ENCODE data around the gene SMYD2.

SMYD2 gene

GRCh38 chr1:214280386-214281020 lies 456 bp upstream of the SMYD2 start:
- no peak for TF ChIP-seq CTCF (conservative IDR thresholded peaks at IDR 0.05; ENCODE audit: low read depth, low read length)
- H3K4me3 ChIP-seq (ENCODE audit: low read depth, low read length): peak overlapping the region; percentile 87
- DNase-seq (ENCODE audit: low read depth): peak; percentile 60

GRCh38 chr1:214281720-214282629 lies 1.0 kb downstream of the SMYD2 start:
- peak; percentile 70 for DNase-seq (ENCODE audit: low read depth)
- TF ChIP-seq CTCF (conservative IDR thresholded peaks at IDR 0.05; ENCODE audit: low read depth, low read length): no peak
- peak overlapping the region; percentile 87 for H3K4me3 ChIP-seq (ENCODE audit: low read depth, low read length)

- DNase-seq (ENCODE audit: low read depth): no peak
- H3K4me3 ChIP-seq (ENCODE audit: low read depth, low read length): no peak overlapping the region
- no peak for TF ChIP-seq CTCF (conservative IDR thresholded peaks at IDR 0.05; ENCODE audit: low read depth, low read length)
Observed at GRCh38 chr1:214282630-214283242, 1.8 kb downstream of the SMYD2 start.

- no peak for DNase-seq (ENCODE audit: low read depth)
- no peak for TF ChIP-seq CTCF (conservative IDR thresholded peaks at IDR 0.05; ENCODE audit: low read depth, low read length)
- H3K4me3 ChIP-seq (ENCODE audit: low read depth, low read length): no peak overlapping the region
Observed at GRCh38 chr1:214285610-214286440, 4.9 kb downstream of the SMYD2 start.

GRCh38 chr1:214287884-214288283 lies 6.9 kb downstream of the SMYD2 start:
- no peak overlapping the region for H3K4me3 ChIP-seq (ENCODE audit: low read depth, low read length)
- no peak for TF ChIP-seq CTCF (conservative IDR thresholded peaks at IDR 0.05; ENCODE audit: low read depth, low read length)
- DNase-seq (ENCODE audit: low read depth): no peak

GRCh38 chr1:214289574-214290272 lies 8.8 kb downstream of the SMYD2 start:
- H3K4me3 ChIP-seq (ENCODE audit: low read depth, low read length): no peak overlapping the region
- DNase-seq (ENCODE audit: low read depth): no peak
- no peak for TF ChIP-seq CTCF (conservative IDR thresholded peaks at IDR 0.05; ENCODE audit: low read depth, low read length)

Data from choroid plexus epithelial cell (primary cell).